ENCODE data around the gene SRR.

SRR gene

DNA sequence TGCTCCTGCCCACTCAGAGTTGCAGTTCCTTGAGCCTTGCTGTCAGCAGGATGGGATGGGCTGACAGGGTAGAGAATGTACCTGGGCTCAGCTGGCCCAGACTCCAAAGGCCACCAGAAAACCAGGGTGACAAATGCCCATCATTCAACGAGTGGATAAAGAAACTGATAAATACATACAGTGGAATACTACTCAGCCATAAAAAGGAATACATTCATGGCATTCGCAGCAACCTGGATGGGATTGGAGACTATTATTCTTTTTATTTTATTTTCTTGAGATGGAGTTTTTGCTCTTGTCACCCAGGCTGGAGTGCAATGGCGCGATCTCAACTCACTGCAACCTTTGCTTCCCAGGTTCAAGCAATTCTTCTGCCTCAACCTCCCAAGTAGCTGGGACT, 53.5 kb downstream of the SRR start:
- no peak for DNase-seq (ENCODE audit: extremely low spot score)
- ChIA-PET POLR2A (no interaction called here), CTCF (no interaction called here)
- TF ChIP-seq ZNF384 (IDR thresholded peaks at IDR 0.05) = no peak
- TF ChIP-seq CTBP1 (IDR thresholded peaks at IDR 0.05; ENCODE audit: borderline replicate concordance) = no peak
- TF ChIP-seq, protein P1, sequence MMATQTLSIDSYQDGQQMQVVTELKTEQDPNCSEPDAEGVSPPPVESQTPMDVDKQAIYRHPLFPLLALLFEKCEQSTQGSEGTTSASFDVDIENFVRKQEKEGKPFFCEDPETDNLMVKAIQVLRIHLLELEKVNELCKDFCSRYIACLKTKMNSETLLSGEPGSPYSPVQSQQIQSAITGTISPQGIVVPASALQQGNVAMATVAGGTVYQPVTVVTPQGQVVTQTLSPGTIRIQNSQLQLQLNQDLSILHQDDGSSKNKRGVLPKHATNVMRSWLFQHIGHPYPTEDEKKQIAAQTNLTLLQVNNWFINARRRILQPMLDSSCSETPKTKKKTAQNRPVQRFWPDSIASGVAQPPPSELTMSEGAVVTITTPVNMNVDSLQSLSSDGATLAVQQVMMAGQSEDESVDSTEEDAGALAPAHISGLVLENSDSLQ (IDR thresholded peaks at IDR 0.05) = no peak
- no peak for TF ChIP-seq NFRKB (IDR thresholded peaks at IDR 0.05)
- no peak for TF ChIP-seq TARDBP (IDR thresholded peaks at IDR 0.05)
- TF ChIP-seq SUZ12 (IDR thresholded peaks at IDR 0.05) = no peak
- TF ChIP-seq ELF4 (IDR thresholded peaks at IDR 0.05) = no peak
- TF ChIP-seq ARNT (IDR thresholded peaks at IDR 0.05) = no peak
- no peak for TF ChIP-seq SP1 (IDR thresholded peaks at IDR 0.05)
- TF ChIP-seq L3MBTL2 (conservative IDR thresholded peaks at IDR 0.05) = no peak
- TF ChIP-seq BHLHE40 (IDR thresholded peaks at IDR 0.05; ENCODE audit: borderline replicate concordance) = no peak
- TF ChIP-seq LEF1 (IDR thresholded peaks at IDR 0.05; ENCODE audit: borderline replicate concordance) = no peak
- no peak for TF ChIP-seq FOXA1 (IDR thresholded peaks at IDR 0.05)
- TF ChIP-seq HDGF (IDR thresholded peaks at IDR 0.05; ENCODE audit: borderline replicate concordance) = no peak
- TF ChIP-seq FOXM1 (IDR thresholded peaks at IDR 0.05; ENCODE audit: borderline replicate concordance) = no peak
- TF ChIP-seq FOXK2 (IDR thresholded peaks at IDR 0.05) = no peak

DNA sequence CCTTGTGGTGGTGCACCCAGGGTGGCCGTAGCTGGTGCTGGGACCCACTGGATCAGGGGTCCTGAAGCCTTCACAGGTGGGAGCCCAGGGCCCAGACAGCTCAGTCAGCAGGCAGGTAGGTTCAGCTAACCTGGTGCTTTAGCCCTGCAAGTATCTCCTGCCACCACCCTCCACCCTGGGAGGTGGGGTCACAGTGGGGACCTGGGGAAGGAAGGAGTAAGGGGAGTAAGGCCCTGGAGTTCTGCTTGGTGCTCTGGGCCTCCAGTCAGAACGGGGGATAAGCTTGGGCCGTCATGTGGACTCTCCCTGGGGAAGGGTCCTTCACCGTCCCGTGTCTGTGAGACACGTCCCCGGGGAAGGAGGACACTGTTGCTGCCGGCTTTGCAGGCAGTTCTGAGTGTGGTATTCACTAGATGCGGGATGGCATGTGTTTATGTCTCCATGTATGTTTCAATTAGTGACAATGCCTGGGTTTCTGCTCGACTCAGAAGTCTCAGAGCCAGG, 54.2 kb downstream of the SRR start:
- no peak for TF ChIP-seq ELF4 (IDR thresholded peaks at IDR 0.05)
- no peak for TF ChIP-seq L3MBTL2 (conservative IDR thresholded peaks at IDR 0.05)
- TF ChIP-seq TARDBP (IDR thresholded peaks at IDR 0.05) = no peak
- TF ChIP-seq BHLHE40 (IDR thresholded peaks at IDR 0.05; ENCODE audit: borderline replicate concordance) = no peak
- TF ChIP-seq, protein P1 (IDR thresholded peaks at IDR 0.05) = no peak
- TF ChIP-seq FOXM1 (IDR thresholded peaks at IDR 0.05; ENCODE audit: borderline replicate concordance) = no peak
- no peak for TF ChIP-seq ZNF384 (IDR thresholded peaks at IDR 0.05)
- TF ChIP-seq NFRKB (IDR thresholded peaks at IDR 0.05) = no peak
- no peak for TF ChIP-seq LEF1 (IDR thresholded peaks at IDR 0.05; ENCODE audit: borderline replicate concordance)
- TF ChIP-seq SUZ12 (IDR thresholded peaks at IDR 0.05) = no peak
- no peak for TF ChIP-seq HDGF (IDR thresholded peaks at IDR 0.05; ENCODE audit: borderline replicate concordance)
- no peak for TF ChIP-seq SP1 (IDR thresholded peaks at IDR 0.05)
- TF ChIP-seq FOXK2 (IDR thresholded peaks at IDR 0.05) = no peak
- no peak for TF ChIP-seq FOXA1 (IDR thresholded peaks at IDR 0.05)
- no peak for TF ChIP-seq ARNT (IDR thresholded peaks at IDR 0.05)
- no peak for TF ChIP-seq CTBP1 (IDR thresholded peaks at IDR 0.05; ENCODE audit: borderline replicate concordance)
- ChIA-PET CTCF (no interaction called here), POLR2A (no interaction called here)
- no peak for DNase-seq (ENCODE audit: extremely low spot score)

DNA sequence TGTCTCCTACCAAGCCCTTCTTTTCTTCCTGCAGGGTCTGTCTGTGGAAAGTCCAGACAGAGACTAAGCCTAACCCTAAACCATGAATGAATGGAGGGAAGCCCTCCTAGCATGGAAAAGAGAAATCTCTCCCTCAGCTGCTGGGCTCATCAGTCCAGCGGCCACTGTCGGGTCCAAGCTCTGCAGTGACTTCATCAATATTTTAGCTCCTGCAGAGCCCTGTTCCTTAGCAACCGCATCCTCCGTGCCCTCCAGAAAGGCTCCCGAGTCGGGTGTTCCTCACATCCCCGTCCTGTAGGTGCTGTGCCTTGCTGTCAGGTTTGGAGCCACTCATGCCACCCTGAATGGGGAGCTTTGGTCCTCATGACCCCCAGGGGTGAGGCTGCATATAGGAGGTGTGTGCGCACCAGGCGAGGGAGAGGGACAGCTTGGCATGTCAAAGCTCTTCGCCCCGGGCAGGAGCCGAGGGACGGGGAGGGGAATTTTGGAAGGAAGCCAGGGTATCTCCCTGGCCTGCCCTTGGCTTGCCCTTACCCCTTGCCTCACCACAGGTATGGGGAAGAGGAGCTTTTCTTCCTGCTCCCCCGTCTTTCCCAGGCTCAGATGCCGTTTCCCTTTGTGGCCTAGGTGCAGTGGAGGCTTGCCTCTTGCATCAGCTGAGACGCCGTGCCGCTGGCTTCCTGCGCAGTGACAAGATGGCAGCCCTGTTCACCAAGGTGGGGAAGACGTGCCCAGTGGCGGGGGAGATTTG, 57.4 kb downstream of the SRR start:
- DNase-seq (ENCODE audit: extremely low spot score) = no peak
- no peak for TF ChIP-seq ELF4 (IDR thresholded peaks at IDR 0.05)
- no peak for TF ChIP-seq ARNT (IDR thresholded peaks at IDR 0.05)
- TF ChIP-seq FOXM1 (IDR thresholded peaks at IDR 0.05; ENCODE audit: borderline replicate concordance) = no peak
- no peak for TF ChIP-seq FOXA1 (IDR thresholded peaks at IDR 0.05)
- TF ChIP-seq CTBP1 (IDR thresholded peaks at IDR 0.05; ENCODE audit: borderline replicate concordance) = no peak
- no peak for TF ChIP-seq LEF1 (IDR thresholded peaks at IDR 0.05; ENCODE audit: borderline replicate concordance)
- no peak for TF ChIP-seq L3MBTL2 (conservative IDR thresholded peaks at IDR 0.05)
- TF ChIP-seq TARDBP (IDR thresholded peaks at IDR 0.05) = no peak
- TF ChIP-seq BHLHE40 (IDR thresholded peaks at IDR 0.05; ENCODE audit: borderline replicate concordance) = no peak
- TF ChIP-seq, protein P1 (IDR thresholded peaks at IDR 0.05) = no peak
- no peak for TF ChIP-seq NFRKB (IDR thresholded peaks at IDR 0.05)
- TF ChIP-seq SP1 (IDR thresholded peaks at IDR 0.05) = no peak
- TF ChIP-seq HDGF (IDR thresholded peaks at IDR 0.05; ENCODE audit: borderline replicate concordance) = no peak
- TF ChIP-seq ZNF384 (IDR thresholded peaks at IDR 0.05) = no peak
- TF ChIP-seq SUZ12 (IDR thresholded peaks at IDR 0.05) = no peak
- TF ChIP-seq FOXK2 (IDR thresholded peaks at IDR 0.05) = no peak
- POLR2A ChIA-PET = interaction anchor here (1.4 kb wide), 1 partner anchor 25 kb away, joined by 6 read pairs; the partner anchor contains the start of gene TSR1
- CTCF ChIA-PET = interaction anchor here (0.8 to 2.3 kb wide), 3 partner anchors 9 to 80 kb away, joined by 3 to 13 read pairs (median 4); no protein-coding TSS in a partner anchor

DNA sequence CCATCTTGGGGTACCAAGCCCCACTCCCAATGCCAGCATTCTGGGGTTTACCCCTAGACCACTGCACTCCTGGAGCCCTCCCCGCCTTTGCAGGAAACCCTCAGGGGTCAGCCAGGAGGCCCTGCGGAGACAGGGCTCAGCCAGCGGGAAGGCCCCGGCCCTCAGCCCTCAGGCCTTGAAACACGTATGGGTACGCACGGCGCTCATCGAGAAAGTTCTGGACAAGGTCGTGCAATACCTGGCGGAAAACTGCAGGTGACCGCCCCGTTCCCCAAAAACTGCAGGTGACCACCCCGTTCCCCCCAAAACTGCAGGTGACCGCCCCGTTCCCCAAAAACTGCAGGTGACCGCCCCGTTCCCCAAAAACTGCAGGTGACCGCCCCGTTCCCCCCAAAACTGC, 58.3 kb downstream of the SRR start:
- ChIA-PET POLR2A (interaction anchor here (1.4 kb wide), 1 partner anchor 26 kb away, joined by 6 read pairs; the partner anchor contains the start of gene TSR1), CTCF (interaction anchor here (1.0 to 2.3 kb wide), 2 partner anchors 9 to 81 kb away, joined by 3 to 13 read pairs; no protein-coding TSS in a partner anchor)
- no peak for DNase-seq (ENCODE audit: extremely low spot score)

DNA sequence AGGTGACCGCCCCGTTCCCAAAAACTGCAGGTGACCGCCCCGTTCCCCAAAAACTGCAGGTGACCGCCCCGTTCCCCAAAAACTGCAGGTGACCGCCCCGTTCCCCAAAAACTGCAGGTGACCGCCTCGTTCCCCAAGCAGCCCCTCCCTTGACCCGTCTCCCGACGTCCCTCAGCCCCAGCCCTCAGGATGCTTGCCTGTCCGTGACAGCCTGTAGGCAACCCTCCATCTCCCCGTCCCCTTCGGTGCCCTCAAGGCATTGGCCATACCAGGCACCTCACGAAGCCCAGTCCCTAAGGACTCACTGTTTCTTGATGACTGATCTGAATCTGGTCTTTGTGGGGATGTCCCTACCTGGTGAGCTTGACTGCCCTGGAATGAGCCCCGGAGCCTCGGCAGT, 58.7 kb downstream of the SRR start:
- TF ChIP-seq, protein P1 (IDR thresholded peaks at IDR 0.05) = no peak
- no peak for TF ChIP-seq CTBP1 (IDR thresholded peaks at IDR 0.05; ENCODE audit: borderline replicate concordance)
- TF ChIP-seq NFRKB (IDR thresholded peaks at IDR 0.05) = no peak
- no peak for TF ChIP-seq HDGF (IDR thresholded peaks at IDR 0.05; ENCODE audit: borderline replicate concordance)
- TF ChIP-seq ELF4 (IDR thresholded peaks at IDR 0.05) = no peak
- no peak for TF ChIP-seq L3MBTL2 (conservative IDR thresholded peaks at IDR 0.05)
- no peak for TF ChIP-seq SUZ12 (IDR thresholded peaks at IDR 0.05)
- TF ChIP-seq LEF1 (IDR thresholded peaks at IDR 0.05; ENCODE audit: borderline replicate concordance) = no peak
- no peak for TF ChIP-seq SP1 (IDR thresholded peaks at IDR 0.05)
- no peak for TF ChIP-seq FOXA1 (IDR thresholded peaks at IDR 0.05)
- TF ChIP-seq ZNF384 (IDR thresholded peaks at IDR 0.05) = no peak
- TF ChIP-seq BHLHE40 (IDR thresholded peaks at IDR 0.05; ENCODE audit: borderline replicate concordance) = no peak
- ChIA-PET POLR2A (interaction anchor here (1.0 kb wide), 1 partner anchor 20 kb away, joined by 3 read pairs; no protein-coding TSS in a partner anchor), CTCF (interaction anchor here (2.3 kb wide), 1 partner anchor 10 kb away, joined by 13 read pairs; no protein-coding TSS in a partner anchor)
- DNase-seq (ENCODE audit: extremely low spot score) = no peak

More for the DNA sequence above, 58.3 kb downstream of the SRR start:
- TF ChIP-seq ZNF384 (IDR thresholded peaks at IDR 0.05) (no peak), TARDBP (IDR thresholded peaks at IDR 0.05) (no peak), NFRKB (IDR thresholded peaks at IDR 0.05) (no peak), FOXM1 (IDR thresholded peaks at IDR 0.05; ENCODE audit: borderline replicate concordance) (no peak), SP1 (IDR thresholded peaks at IDR 0.05) (no peak), BHLHE40 (IDR thresholded peaks at IDR 0.05; ENCODE audit: borderline replicate concordance) (no peak), FOXA1 (IDR thresholded peaks at IDR 0.05) (no peak), SUZ12 (IDR thresholded peaks at IDR 0.05) (no peak), ARNT (IDR thresholded peaks at IDR 0.05) (no peak), HDGF (IDR thresholded peaks at IDR 0.05; ENCODE audit: borderline replicate concordance) (no peak), FOXK2 (IDR thresholded peaks at IDR 0.05) (no peak)
